GM20000 (cell line): Measurements from ENCODE around the gene RGS3.
A peak's percentile ranks its signal among the peaks of the same experiment; 100 is the strongest.

ENCODE experiments used
- DNase-seq: peaks from one replicate; pipeline ENCODE4 v3.0.0; 2012; ENCODE audit warnings: low spot score
- TF ChIP-seq, protein P1 (sequence below): IDR thresholded peaks from 2 replicates; pipeline ENCODE4 v1.5.1; 2012; ENCODE audit warnings: mild to moderate bottlenecking, control low read depth; ENCODE audit errors: extremely low read depth, missing control alignments

The RGS3 gene

DNA sequence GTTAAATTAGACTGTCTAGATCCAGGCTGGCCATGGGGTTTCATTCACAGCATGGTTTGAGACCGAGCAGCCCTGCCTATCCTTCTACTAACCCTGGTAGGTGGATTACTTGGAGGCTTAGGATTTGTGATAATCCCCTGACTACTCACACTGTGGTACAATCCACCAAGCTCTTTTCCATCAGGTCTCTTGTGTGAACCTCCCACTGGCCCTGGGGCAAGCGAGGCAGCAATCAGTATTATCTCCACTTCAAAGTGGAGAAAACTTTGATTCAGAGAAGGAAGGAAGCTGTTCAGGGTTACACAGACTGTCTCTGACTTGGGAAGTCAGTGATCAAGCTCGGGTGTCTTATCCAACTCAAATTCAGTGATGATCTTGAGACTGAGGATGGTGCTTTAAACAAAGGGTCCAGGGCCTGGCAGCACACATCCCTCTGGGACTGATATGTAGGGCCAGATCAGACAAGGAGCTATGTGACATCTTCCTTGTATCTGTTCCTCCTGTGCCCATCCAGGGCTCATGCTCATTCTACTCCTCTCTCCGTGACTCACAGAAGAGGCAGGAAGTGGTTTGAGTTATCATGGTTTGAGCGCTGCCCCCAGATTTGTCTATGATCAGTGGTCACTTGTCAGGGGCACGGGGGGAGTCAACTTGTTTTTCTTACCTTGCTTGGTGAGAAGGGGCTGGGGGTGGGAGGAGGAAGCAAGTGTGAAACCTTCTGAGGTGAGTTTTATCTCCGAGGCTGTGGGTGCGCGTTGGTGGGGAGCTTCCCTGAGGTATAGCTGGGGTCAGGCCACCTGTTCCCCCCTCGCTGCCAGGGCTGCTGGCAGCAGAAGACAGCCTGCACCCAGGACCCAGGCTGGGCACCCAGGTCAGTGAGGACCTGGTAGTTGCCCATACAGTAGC is 48.6 kb downstream of the RGS3 start:
- TF ChIP-seq, protein P1, sequence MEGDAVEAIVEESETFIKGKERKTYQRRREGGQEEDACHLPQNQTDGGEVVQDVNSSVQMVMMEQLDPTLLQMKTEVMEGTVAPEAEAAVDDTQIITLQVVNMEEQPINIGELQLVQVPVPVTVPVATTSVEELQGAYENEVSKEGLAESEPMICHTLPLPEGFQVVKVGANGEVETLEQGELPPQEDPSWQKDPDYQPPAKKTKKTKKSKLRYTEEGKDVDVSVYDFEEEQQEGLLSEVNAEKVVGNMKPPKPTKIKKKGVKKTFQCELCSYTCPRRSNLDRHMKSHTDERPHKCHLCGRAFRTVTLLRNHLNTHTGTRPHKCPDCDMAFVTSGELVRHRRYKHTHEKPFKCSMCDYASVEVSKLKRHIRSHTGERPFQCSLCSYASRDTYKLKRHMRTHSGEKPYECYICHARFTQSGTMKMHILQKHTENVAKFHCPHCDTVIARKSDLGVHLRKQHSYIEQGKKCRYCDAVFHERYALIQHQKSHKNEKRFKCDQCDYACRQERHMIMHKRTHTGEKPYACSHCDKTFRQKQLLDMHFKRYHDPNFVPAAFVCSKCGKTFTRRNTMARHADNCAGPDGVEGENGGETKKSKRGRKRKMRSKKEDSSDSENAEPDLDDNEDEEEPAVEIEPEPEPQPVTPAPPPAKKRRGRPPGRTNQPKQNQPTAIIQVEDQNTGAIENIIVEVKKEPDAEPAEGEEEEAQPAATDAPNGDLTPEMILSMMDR, result no peak
- DNase-seq, result peak; percentile 82

DNA sequence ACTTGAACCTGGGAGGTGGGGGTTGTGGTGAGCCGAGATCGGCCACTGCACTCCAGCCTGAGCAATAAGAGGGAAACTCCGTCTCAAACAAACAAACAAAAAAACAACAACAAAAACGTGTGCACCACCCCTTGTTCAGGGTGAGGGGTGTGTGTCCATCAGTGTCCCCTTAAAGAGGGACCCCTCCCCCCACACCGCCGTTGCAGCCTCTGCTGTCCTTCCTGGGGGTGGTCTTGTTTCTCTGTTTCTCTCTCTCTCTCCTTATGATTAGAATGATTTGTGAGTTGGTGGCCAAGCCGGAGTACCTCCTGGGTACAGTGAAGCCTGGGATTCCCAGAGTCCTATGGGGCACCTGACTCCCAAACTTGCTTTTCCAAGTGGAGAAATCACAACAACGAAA is 49.6 kb downstream of the RGS3 start:
- DNase-seq, result no peak
- TF ChIP-seq, protein P1, result no peak

DNA sequence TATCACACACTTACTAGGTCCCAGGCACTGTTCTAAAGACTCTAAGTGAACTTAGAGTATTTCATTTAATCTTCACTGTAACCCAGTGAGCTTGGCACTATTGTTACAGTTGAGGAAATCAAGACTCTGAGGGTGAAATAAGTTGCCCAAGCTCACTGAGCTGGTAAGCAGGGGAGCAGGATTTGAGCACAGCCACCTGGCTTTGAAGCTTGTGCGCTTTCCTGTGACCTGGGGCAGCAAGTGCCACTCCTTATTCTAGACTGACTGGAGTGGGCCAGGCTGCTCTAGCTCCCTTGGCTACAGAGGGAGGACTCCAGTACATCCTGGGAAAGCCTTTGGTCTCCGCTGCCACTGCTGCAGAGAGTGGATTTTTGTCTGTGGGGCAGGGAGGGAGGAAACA is 50.0 kb downstream of the RGS3 start:
- TF ChIP-seq, protein P1, result no peak
- DNase-seq, result no peak

DNA sequence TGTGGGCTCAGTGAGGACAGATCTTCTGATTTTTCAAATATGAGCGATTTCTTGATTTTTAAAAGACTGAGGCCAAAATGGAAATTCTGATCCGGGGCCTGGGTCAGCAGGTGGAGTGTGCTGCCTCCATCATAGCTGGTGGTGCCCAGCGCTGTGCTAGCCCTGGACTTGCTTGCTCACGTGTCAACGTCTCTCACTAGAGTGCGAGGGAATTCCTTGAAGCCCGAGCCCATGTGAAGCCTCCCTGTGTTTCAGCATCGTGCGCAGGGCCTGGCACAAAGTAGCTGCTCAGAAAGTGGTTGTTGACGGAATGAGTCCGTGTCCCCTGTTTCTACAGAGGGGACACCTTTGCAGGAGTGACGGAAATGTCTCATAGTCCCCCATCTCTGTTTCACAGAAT is 50.5 kb downstream of the RGS3 start:
- TF ChIP-seq, protein P1, result no peak
- DNase-seq, result no peak

DNA sequence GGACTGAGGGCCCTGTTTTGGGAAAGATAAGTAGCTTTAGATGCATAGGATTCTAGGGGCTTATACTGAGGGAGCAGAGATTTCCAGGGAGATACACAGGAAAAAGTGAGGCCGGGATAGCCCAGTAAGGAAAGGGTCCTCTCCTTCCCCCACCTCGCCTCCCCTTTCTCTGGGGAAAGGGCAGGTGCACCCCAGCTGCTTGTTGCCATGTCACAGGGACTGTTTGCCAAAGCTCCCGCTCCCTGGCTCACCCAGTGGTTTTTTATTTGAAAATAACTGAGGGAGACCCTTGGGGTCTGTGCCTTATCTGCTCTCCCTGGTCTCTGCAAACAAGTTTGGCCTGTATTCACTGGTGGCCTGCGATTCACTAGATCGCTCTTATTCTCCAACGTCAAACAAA is 51.2 kb downstream of the RGS3 start:
- TF ChIP-seq, protein P1, result no peak
- DNase-seq, result no peak

DNA sequence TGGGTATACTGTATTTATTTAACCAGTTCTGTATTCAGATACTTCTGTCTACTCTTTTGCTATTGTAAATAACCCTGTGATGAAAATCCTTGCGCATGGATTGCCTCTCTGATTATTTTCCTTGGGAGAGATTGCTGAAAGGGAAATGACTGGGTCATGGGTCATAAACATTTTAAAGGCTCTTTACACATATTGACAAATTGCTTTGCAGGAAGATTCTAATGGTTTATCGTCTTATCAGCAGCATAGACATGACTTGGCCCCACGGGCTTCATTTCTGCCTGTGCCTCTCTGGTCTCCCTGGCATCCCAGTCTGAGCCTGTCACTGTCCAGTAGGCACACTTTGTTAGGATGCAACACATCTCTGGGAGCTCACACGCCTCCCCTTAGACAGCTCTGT is 52.3 kb downstream of the RGS3 start:
- no peak for DNase-seq
- TF ChIP-seq, protein P1, result no peak

DNA sequence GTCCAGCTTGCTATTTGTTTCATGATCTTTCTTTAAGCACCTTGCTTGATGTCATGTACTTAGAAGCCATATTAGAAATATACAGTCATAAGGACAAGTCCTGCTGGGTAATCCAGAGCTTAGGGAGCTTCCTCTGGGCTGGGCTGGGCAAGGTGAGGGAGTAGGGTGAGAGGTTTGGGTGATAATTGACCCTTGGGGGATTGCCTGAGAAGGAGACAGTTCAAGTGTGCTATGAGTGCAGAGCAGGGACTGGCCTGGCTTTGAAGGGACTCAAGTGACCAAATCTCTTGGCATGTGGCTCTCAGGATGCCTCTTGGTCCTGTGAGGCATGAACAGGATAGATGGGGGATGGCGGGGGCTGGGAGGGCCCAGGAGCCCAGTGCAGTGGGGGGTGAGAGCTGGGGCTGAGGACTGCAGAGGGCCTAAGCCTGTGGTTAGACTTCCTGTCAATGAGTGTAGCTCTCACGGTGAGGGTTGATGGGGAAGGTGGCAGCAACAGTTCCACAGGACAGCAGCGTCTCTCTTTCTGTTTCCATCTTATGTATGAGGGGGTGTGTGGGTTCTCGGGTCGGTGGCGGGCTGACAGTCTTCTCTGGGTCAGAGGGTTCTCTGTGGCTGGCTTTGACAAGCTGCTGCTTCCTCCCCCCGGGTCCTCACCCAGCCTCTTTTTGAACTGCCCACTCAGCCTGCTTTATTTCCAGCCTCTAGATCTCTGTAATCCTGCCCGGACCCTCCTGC is 53.5 kb downstream of the RGS3 start:
- TF ChIP-seq, protein P1, result no peak
- DNase-seq, result peak; percentile 84
